K562 (cell line): ENCODE measurements around the gene SLC13A3. TPM values are rescaled to one million over a fixed set of nuclear protein-coding genes. Genes with fewer than 3 reads are reported as not detected.
A peak's percentile ranks its signal among the peaks of the same experiment; 100 is the strongest.

Source experiments
- ATAC-seq: fragments of 200-7000 bp; cut with Tn5 transposase; 3 replicates; pipeline ENCODE4 v1.9.1; 2020; ENCODE audit warnings: moderate library complexity
- BruUV-seq: library from RNA; stranded (reverse); fragments of 400-500 nt; replicated peaks from 2 replicates; lab custom pipeline; 2021; lab: Mats Ljungman, UMichigan
- CTCF ChIA-PET: fragments of 300-600 bp; formaldehyde crosslinking; extraction: SDS; loops from one replicate; lab custom pipeline; 2021; ENCODE audit warnings: low intra/inter-chr PET ratio; lab: Yijun Ruan, JAX
- POLR2A ChIA-PET: fragments of 300-600, 350-650 bp; sonication (Branson Sonifier 250); formaldehyde crosslinking; extraction: SDS; loops from one replicate; lab custom pipeline; 2021; ENCODE audit warnings: antibody characterized with exemption, inconsistent platforms; lab: Yijun Ruan, JAX
- DNase-seq, 4 experiments: peaks; one replicate each; pipeline versions ENCODE4 v3.0.0 to v3.0.0-alpha.2; 2011 to 2018; ENCODE audit warnings: low spot score in 3 of 4, mixed read lengths in 3 of 4; ENCODE audit errors: extremely low read depth in 1 of 4
- FAIRE-seq: peaks from 2 replicates; lab custom pipeline; 2011; peaks lifted over from hg19 to GRCh38; lab: Jason Lieb, UNC
- H2AFZ ChIP-seq: 2 replicates; pipeline ENCODE4 v1.6.0; 2011; ENCODE audit warnings: low read depth, low read length, control low read depth, inconsistent platforms
- H3K27ac ChIP-seq: fragments of 200-600 bp; 3 replicates; pipeline ENCODE4 v1.8.0; 2011; ENCODE audit warnings: low read depth, mild to moderate bottlenecking, control low read depth, inconsistent platforms, low read length, moderate library complexity, mixed read lengths; ENCODE audit errors: extremely low read depth
- H3K27me3 ChIP-seq, 2 experiments: fragments of 300-600 bp in 1 of 2; 2 replicates in 1 of 2; 3 replicates in 1 of 2; pipeline versions ENCODE4 v1.6.0 to v1.8.0; 2011; ENCODE audit warnings: inconsistent platforms in 2 of 2, low read length in 2 of 2, mild to moderate bottlenecking in 1 of 2, mixed read lengths in 1 of 2, moderate library complexity in 1 of 2; ENCODE audit not compliant: control insufficient read depth in 2 of 2, insufficient read depth in 2 of 2
- H3K36me3 ChIP-seq: fragments of 300-600 bp; 3 replicates; pipeline ENCODE4 v1.8.0; 2011; ENCODE audit warnings: mild to moderate bottlenecking, low read length, inconsistent platforms; ENCODE audit not compliant: control insufficient read depth, insufficient read depth
- H3K4me1 ChIP-seq, 2 experiments: fragments of 200-600 bp in 1 of 2; replicated peaks in 1 of 2; 2 replicates in 1 of 2; 3 replicates in 1 of 2; pipeline versions ENCODE4 v1.5.1 to v1.8.0; 2011; ENCODE audit warnings: inconsistent platforms in 2 of 2, low read length in 2 of 2, mild to moderate bottlenecking in 1 of 2, mixed read lengths in 1 of 2, moderate library complexity in 1 of 2; ENCODE audit not compliant: control insufficient read depth in 2 of 2, insufficient read depth in 2 of 2
- H3K4me2 ChIP-seq: 2 replicates; pipeline ENCODE4 v1.6.1; 2011; ENCODE audit warnings: low read length, control low read depth, inconsistent platforms, mixed read lengths; ENCODE audit not compliant: insufficient read depth
- H3K4me3 ChIP-seq: fragments of 200-600 bp; sonication (generic), shearing (Covaris generic); 2 replicates; pipeline ENCODE4 v1.5.1; 2016; ENCODE audit warnings: control low read depth, inconsistent platforms
- H3K79me2 ChIP-seq: fragments of 200-600 bp; 3 replicates; pipeline ENCODE4 v1.8.0; 2011; ENCODE audit warnings: low read length, inconsistent platforms; ENCODE audit not compliant: control insufficient read depth, insufficient read depth
- H3K9ac ChIP-seq, 2 experiments: 2 replicates each; pipeline versions ENCODE4 v1.6.0 to v1.6.1; 2011; ENCODE audit warnings: low read depth in 2 of 2, low read length in 2 of 2, control low read depth in 1 of 2, inconsistent platforms in 1 of 2, mild to moderate bottlenecking in 1 of 2, mixed read lengths in 1 of 2; ENCODE audit not compliant: insufficient read depth in 1 of 2
- H3K9me1 ChIP-seq: one replicate; pipeline ENCODE4 v1.6.0; 2011; ENCODE audit warnings: inconsistent platforms, mild to moderate bottlenecking, low read length, moderate library complexity; ENCODE audit not compliant: control insufficient read depth, insufficient read depth
- H3K9me3 ChIP-seq: replicated peaks from 2 replicates; pipeline ENCODE4 v1.5.1; 2011; ENCODE audit warnings: low read depth, low read length, inconsistent platforms; ENCODE audit not compliant: control insufficient read depth, insufficient read depth
- H4K20me1 ChIP-seq: replicated peaks from 2 replicates; pipeline ENCODE4 v1.6.1; 2011; ENCODE audit warnings: low read length, inconsistent platforms, mixed read lengths; ENCODE audit not compliant: control insufficient read depth, insufficient read depth
- CHD1 ChIP-seq: fragments of 200-600 bp; sonication (generic); IDR thresholded peaks from one replicate; pipeline ENCODE4 v1.6.1; 2012; ENCODE audit warnings: mild to moderate bottlenecking, moderate library complexity, low read length, inconsistent platforms
- DDX20 ChIP-seq: fragments of 450-650 bp; IDR thresholded peaks from 2 replicates; pipeline ENCODE4 v1.6.1; 2016; ENCODE audit warnings: missing genetic modification characterization, low read depth, mild to moderate bottlenecking, missing compliant biosample characterization, moderate library complexity
- EWSR1 ChIP-seq: fragments of 450-650 bp; IDR thresholded peaks from 2 replicates; pipeline ENCODE4 v1.6.1; 2018; ENCODE audit warnings: borderline replicate concordance, mild to moderate bottlenecking, low read depth, moderate library complexity; ENCODE audit not compliant: partially characterized antibody
- FOS ChIP-seq: IDR thresholded peaks from 3 replicates; pipeline ENCODE4 v1.6.1; 2011; ENCODE audit not compliant: insufficient read length; ENCODE audit errors: extremely low read depth
- FOXA1 ChIP-seq: fragments of 450-650 bp; IDR thresholded peaks from 2 replicates; pipeline ENCODE4 v1.6.1; 2016; ENCODE audit warnings: mild to moderate bottlenecking, borderline replicate concordance
- HMBOX1 ChIP-seq: sonication (generic); IDR thresholded peaks from 2 replicates; pipeline ENCODE4 v1.6.1; 2016
- HMGXB4 ChIP-seq: sonication (generic); formaldehyde crosslinking; IDR thresholded peaks from 2 replicates; pipeline ENCODE4 v1.8.1; 2023; ENCODE audit warnings: mild to moderate bottlenecking, missing genetic modification reagents
- HSF4 ChIP-seq: fragments of 250-450 bp; sonication (Bioruptor Pico); IDR thresholded peaks from 2 replicates; pipeline ENCODE4 v2.1.2; 2022; ENCODE audit warnings: mild to moderate bottlenecking, moderate library complexity, borderline replicate concordance
- KDM2B ChIP-seq: fragments of 250-450 bp; sonication (Bioruptor Pico); IDR thresholded peaks from 2 replicates; pipeline ENCODE4 v1.8.0; 2021; ENCODE audit warnings: mild to moderate bottlenecking, moderate library complexity
- L3MBTL2 ChIP-seq: fragments of 450-650 bp; IDR thresholded peaks from 2 replicates; pipeline ENCODE4 v1.6.1; 2016; ENCODE audit warnings: mild to moderate bottlenecking, moderate library complexity
- RBM22 ChIP-seq: fragments of 200-400 bp; formaldehyde crosslinking; IDR thresholded peaks from 2 replicates; pipeline ENCODE4 v1.6.1; 2018; ENCODE audit warnings: low read length, low read depth; ENCODE audit not compliant: poor library complexity, severe bottlenecking
- SAFB2 ChIP-seq: fragments of 200-400 bp; formaldehyde crosslinking; IDR thresholded peaks from 2 replicates; pipeline ENCODE4 v1.6.1; 2018; ENCODE audit warnings: borderline replicate concordance, low read length, low read depth, moderate library complexity; ENCODE audit not compliant: severe bottlenecking
- SIN3B ChIP-seq: fragments of 450-650 bp; IDR thresholded peaks from 2 replicates; pipeline ENCODE4 v1.6.1; 2017; ENCODE audit warnings: low read depth, mild to moderate bottlenecking, moderate library complexity
- SIRT6 ChIP-seq: IDR thresholded peaks from one replicate; pipeline ENCODE4 v1.6.1; 2012; ENCODE audit warnings: low read depth, mild to moderate bottlenecking, control low read depth, inconsistent platforms, low read length, moderate library complexity
- SMARCB1 ChIP-seq: IDR thresholded peaks from 2 replicates; pipeline ENCODE4 v1.6.1; 2011; ENCODE audit warnings: improper control_type of control experiment, low read depth; ENCODE audit not compliant: insufficient read length
- SNRNP70 ChIP-seq: fragments of 200-400 bp; formaldehyde crosslinking; optimal IDR thresholded peaks from 2 replicates; pipeline ENCODE3; 2017; ENCODE audit warnings: low read depth, low read length
- ZNF253 ChIP-seq: fragments of 250-450 bp; sonication (Bioruptor Pico); conservative IDR thresholded peaks from 2 replicates; pipeline ENCODE4 v1.6.1; 2021; ENCODE audit warnings: mild to moderate bottlenecking
- ZNF3 ChIP-seq: fragments of 250-450 bp; sonication (Bioruptor Pico); IDR thresholded peaks from 2 replicates; pipeline ENCODE4 v1.5.0; 2021; ENCODE audit warnings: mild to moderate bottlenecking, moderate library complexity
- WGBS: fragments of 100-300 bp; shearing (Covaris generic); methylation state at CpG from one replicate; pipeline ENCODE4 v1.1.6; 2016; ENCODE audit warnings: low coverage, mixed read lengths; ENCODE audit not compliant: insufficient coverage; ENCODE audit errors: missing lambda C conversion rate; 5-methylcytosine and 5-hydroxymethylcytosine counted together
- in situ Hi-C: fragments of 300-500 bp; cut with MboI; formaldehyde crosslinking; loops from 4 replicates; pipeline ENCODE4 v1.15.0; 2018; ENCODE audit warnings: inconsistent platforms, mixed read lengths
- intact Hi-C: fragments of 100-400 bp; cut with micrococcal nuclease; formaldehyde crosslinking; loops from 2 replicates; pipeline ENCODE4 v1.14.2; 2022
- polyA plus RNA-seq, 8 experiments: library from polyadenylated mRNA; depleted of rRNA in 4 of 8; stranded (reverse) in 5 of 8; unstranded in 3 of 8; fragments of >200 nt; fragmentation: Nextera tagmentation in 2 of 8; fragmentation: Illumina TruSeq in 1 of 8; extraction: Ambion mirVana in 2 of 8; extraction: Trizol in 1 of 8; gene quantifications; 2 replicates each; pipeline versions ENCODE4 v1.2.1 to v1.2.3, GENCODE V29; 2011 to 2014; ENCODE audit warnings: inconsistent platforms in 1 of 8, missing spikeins in 1 of 8
- total RNA-seq, 7 experiments: library from RNA; depleted of rRNA in 6 of 7; stranded (reverse); fragments of >200 nt in 6 of 7; fragmentation: Illumina TruSeq in 2 of 7; extraction: Trizol in 2 of 7; gene quantifications; 2 replicates each; pipeline versions ENCODE4 v1.2.1 to v1.2.3, GENCODE V29; 2011 to 2021; ENCODE audit warnings: low replicate concordance in 1 of 7
- TF ChIP-seq, protein P1 (sequence below): IDR thresholded peaks from 2 replicates; pipeline ENCODE4 v1.6.1; 2016; ENCODE audit warnings: missing genetic modification characterization, missing compliant biosample characterization

The SLC13A3 gene
- total and polyA plus RNA-seq, 9 of the 15 experiments (the other 6 are each of a cell fraction or from before 2014, with no cell fraction given), result 5.5 to 16.4 (median 8.5) TPM

- ChIA-PET CTCF (interaction anchor here (0.6 to 1.5 kb wide), 3 partner anchors 118 to 138 kb away, joined by 3 to 4 read pairs (median 3); no protein-coding TSS in a partner anchor), POLR2A (interaction anchor here (0.5 to 1.5 kb wide), 2 partner anchors 12 to 68 kb away, joined by 4 to 6 read pairs; partner anchors contain the start of gene OCSTAMP)
- DNase-seq (no peak), ATAC-seq (no peak), FAIRE-seq (no peak)
- H3K9ac ChIP-seq, result no peak overlapping the region; a peak in 1 of 4 replicates
- H3K27ac ChIP-seq, result no peak overlapping the region
- H3K79me2 ChIP-seq, result no peaks in the 10 kb centered on the region
- no peak for TF ChIP-seq SIN3B
- TF ChIP-seq ZNF253, result no peak
- no peak for TF ChIP-seq L3MBTL2
- TF ChIP-seq DDX20 (tag), result no peak
- TF ChIP-seq HSF4, result no peak
- TF ChIP-seq HMBOX1, result no peak
- TF ChIP-seq SMARCB1, result no peak
- no peak for TF ChIP-seq CHD1
- TF ChIP-seq FOS, result no peak
- TF ChIP-seq SAFB2, result no peak
- no peak for TF ChIP-seq EWSR1
- no peak for TF ChIP-seq HMGXB4 (CRISPR knock-in tag)
- no peak for TF ChIP-seq SIRT6
- no peak for TF ChIP-seq ZNF3 (CRISPR knock-in tag)
- no peak for TF ChIP-seq FOXA1
- TF ChIP-seq KDM2B, result no peak
- TF ChIP-seq, protein P1, sequence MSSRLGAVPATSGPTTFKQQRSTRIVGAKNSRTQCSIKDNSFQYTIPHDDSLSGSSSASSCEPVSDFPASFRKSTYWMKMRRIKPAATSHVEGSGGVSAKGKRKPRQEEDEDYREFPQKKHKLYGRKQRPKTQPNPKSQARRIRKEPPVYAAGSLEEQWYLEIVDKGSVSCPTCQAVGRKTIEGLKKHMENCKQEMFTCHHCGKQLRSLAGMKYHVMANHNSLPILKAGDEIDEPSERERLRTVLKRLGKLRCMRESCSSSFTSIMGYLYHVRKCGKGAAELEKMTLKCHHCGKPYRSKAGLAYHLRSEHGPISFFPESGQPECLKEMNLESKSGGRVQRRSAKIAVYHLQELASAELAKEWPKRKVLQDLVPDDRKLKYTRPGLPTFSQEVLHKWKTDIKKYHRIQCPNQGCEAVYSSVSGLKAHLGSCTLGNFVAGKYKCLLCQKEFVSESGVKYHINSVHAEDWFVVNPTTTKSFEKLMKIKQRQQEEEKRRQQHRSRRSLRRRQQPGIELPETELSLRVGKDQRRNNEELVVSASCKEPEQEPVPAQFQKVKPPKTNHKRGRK (tag), result no peak
- TF ChIP-seq RBM22, result no peak
- no peak for TF ChIP-seq SNRNP70
- H3K36me3 ChIP-seq, result no peaks in the 10 kb centered on the region
- H3K9me3 ChIP-seq, result no peaks in the 10 kb centered on the region
- 29% methylated on average over 5 of the region's 5 CpGs for WGBS
- no TSS peak for BruUV-seq
- peak overlapping the region; percentile 70 for H3K4me2 ChIP-seq
- H3K9me1 ChIP-seq, result no peaks in the 10 kb centered on the region
- peaks cover 0 to 6% of the 10 kb centered on the region in 2 experiments; a peak in 1 of 5 replicates for H3K27me3 ChIP-seq
- in situ Hi-C loops (no loop called here), intact Hi-C loops (loop anchor here (5.0 to 10.0 kb wide), 2 partner anchors 83 to 135 kb away; no protein-coding TSS in a partner anchor)
- H2AFZ ChIP-seq, result peak overlapping the region; percentile 94
- H3K4me3 ChIP-seq, result 0 out of 2 replicates have a peak overlapping the region, but pooled peaks have one; percentile 9
- H4K20me1 ChIP-seq, result no peaks in the 10 kb centered on the region
- H3K4me1 ChIP-seq, result peaks cover 19 to 31% of the 10 kb centered on the region in 2 experiments
Measured at GRCh38 chr20:46562009-46562372, 89.3 kb downstream of the SLC13A3 start.
